ENCODE measurements around the gene CHRNE.

The CHRNE gene

DNA sequence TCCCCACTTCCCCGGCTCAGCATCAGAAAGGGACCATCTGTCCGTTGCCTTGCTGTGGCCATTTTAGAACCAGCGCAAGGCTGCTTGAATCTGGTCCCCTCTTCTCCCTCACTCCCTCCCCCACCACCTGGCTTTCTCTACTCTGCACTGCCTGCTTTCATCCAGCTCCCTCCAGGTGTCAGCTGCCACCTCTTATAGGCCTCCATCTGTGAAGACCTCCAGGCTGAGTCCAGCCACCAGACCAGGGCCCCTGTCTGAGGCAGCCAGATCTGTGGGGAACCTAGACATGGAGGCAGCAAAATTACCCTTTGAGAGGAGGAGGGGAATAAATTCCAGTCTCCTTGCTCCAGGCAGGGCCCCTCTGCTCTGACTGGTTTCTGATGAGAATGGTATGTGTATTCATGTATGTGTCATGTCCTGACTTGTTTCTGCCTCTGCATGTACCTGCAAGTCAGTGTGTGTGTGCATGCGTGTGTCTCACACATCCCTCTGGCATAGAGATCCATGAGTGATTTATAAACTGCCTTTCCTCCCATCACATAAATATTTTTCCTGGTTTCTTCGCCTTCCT is 48.7 kb downstream of the CHRNE start:
- no peak for DNase-seq (ENCODE audit: low read depth)

DNA sequence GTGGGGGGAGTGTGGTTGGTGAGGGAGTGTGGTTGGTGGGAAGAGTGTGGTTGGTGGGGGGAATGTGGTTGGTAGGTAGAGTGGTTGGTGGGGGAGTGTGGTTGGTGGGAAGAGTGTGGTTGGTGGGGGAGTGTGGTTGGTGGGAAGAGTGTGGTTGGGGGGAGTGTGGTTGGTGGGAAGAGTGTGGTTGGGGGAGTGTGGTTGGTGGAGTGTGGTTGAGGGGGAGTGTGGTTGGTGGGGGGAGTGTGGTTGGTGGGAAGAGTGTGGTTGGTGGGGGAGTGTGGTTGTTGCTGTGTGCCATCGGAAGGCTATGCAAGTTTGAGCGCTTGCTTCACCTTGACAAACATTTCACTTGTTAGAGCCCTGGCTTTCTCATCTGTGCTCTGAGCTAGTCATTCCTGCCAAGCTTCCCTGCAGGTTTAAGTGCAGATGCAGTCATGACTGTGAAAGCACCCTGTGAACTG is 49.7 kb downstream of the CHRNE start:
- DNase-seq (ENCODE audit: low read depth) = no peak

DNA sequence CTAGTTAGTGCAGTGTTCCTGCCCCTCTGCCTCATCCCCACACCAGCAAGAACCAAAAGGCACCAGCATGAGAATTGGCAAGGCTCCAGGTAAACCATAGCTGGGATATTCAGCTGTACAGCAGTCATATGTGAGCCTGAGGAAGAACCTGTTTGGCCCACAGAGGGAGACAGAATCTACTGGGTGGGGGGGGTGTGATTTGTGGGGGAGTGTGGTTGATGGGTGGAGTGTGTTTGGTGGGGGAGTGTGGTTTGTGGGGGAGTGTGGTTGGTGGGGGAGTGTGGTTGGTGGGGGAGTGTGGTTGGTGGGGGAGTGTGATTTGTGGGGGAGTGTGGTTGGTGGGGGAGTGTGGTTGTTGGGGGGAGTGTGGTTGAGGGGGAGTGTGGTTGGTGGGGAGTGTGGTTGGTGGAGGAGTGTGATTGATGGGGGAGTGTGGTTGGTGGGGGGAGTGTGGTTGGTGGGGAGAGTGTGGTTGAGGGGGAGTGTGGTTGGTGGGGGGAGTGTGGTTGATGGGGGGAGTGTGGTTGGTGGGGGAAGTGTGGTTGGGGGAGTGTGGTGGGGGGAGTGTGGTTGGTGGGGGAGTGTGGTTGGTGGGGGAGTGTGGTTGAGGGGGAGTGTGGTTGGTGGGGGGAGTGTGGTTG is 50.2 kb downstream of the CHRNE start:
- DNase-seq (ENCODE audit: low read depth) = no peak

- no peak for DNase-seq (ENCODE audit: low read depth)
Observed at GRCh38 chr17:4851084-4851483, 51.8 kb downstream of the CHRNE start.

- no peak for DNase-seq (ENCODE audit: low read depth)
Observed at GRCh38 chr17:4850246-4850645, 52.7 kb downstream of the CHRNE start.

- no peak for DNase-seq (ENCODE audit: low read depth)
Observed at GRCh38 chr17:4849011-4849536, 53.8 kb downstream of the CHRNE start.

Measured in activated T-helper 1 cell treated with Interleukin-2 at 50 U/mL for 16 hours (primary cell).